ENCODE measurements around the gene GMPPA. TPM values are rescaled to one million over a fixed set of nuclear protein-coding genes. Genes with fewer than 3 reads are reported as not detected.

Gene GMPPA
- total RNA-seq, 1 experiment from 2014 or later = 78.1 TPM

DNA sequence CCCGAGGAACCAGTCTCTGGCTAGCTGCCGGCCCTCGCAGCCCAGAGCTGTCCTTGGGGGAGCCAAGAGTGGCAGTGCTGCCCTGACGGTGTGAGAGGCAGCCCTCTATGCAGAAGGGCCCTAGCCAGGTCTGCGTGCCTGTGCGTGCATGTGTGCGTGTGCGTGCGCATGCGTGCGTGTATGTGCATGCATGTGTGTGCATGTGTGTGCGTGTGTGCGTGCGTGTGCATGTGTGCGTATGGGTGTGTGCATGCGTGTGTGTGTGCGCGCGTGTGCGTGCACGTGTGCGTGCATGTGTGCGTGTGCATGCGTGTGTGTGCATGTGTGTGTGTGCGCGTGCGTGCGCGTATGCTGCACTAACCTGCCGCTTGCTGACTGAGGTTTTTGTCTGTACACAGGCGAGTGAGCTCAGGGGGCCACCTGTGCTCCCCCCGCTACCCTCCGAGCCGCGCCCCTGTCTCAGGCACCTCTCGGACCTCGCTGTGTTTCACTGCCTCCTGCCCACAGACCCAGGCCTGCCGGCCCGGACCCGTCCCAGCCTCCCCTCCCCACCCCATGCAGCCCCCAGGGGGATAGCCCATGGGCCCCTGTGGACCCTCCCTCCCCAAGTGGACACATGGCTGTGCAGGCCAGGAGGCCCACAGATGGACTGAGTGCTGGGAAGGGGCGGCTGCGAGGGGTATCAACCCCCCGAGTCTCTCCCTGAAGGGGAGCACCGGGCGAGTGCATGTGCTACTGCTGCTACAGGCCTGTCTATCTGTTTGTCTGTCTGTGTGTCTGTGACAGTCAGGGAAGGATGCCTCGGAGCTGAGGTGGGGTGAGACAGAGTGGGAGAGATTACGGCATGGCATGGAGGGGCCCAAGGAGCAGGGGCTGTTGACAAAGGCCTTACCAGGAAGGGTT lies 32.8 kb upstream of the GMPPA start:
- intact Hi-C loops (cut with micrococcal nuclease) = no loop called here
- H3K4me2 ChIP-seq (ENCODE audit: low read length) = no peak overlapping the region
- H4K20me1 ChIP-seq (ENCODE audit: low read length) = no peaks in the 10 kb centered on the region
- BruUV-seq (replicated peaks) = no TSS peak
- POLR2A ChIA-PET (ENCODE audit: unreplicated experiment) = no interaction called here
- no peaks in the 10 kb centered on the region for H3K9me2 ChIP-seq (replicated peaks; ENCODE audit: low read length)
- TF ChIP-seq EZH2phosphoT487 (IDR thresholded peaks at IDR 0.05; ENCODE audit: borderline replicate concordance, low read length) = no peak
- TF ChIP-seq, protein P1, sequence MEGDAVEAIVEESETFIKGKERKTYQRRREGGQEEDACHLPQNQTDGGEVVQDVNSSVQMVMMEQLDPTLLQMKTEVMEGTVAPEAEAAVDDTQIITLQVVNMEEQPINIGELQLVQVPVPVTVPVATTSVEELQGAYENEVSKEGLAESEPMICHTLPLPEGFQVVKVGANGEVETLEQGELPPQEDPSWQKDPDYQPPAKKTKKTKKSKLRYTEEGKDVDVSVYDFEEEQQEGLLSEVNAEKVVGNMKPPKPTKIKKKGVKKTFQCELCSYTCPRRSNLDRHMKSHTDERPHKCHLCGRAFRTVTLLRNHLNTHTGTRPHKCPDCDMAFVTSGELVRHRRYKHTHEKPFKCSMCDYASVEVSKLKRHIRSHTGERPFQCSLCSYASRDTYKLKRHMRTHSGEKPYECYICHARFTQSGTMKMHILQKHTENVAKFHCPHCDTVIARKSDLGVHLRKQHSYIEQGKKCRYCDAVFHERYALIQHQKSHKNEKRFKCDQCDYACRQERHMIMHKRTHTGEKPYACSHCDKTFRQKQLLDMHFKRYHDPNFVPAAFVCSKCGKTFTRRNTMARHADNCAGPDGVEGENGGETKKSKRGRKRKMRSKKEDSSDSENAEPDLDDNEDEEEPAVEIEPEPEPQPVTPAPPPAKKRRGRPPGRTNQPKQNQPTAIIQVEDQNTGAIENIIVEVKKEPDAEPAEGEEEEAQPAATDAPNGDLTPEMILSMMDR (conservative IDR thresholded peaks at IDR 0.05; ENCODE audit: low read depth, low read length) = no peak
- no peak for TF ChIP-seq EZH2 (IDR thresholded peaks at IDR 0.05; ENCODE audit: low read length, unreplicated experiment)
- H2AFZ ChIP-seq (ENCODE audit: low read length) = no peak overlapping the region
- H3K27ac ChIP-seq (ENCODE audit: low read length) = no peak overlapping the region
- ATAC-seq (no peak), DNase-seq (no peak)
- H3F3A ChIP-seq (ENCODE audit: low read length, unreplicated experiment) = no peaks in the 10 kb centered on the region
- CTCF ChIA-PET = interaction anchor here (0.6 kb wide), 1 partner anchor 35 kb away, joined by 3 read pairs; no protein-coding TSS in a partner anchor
- H3K4me1 ChIP-seq (ENCODE audit: insufficient read depth, low read length) = peaks cover 15% of the 10 kb centered on the region; the same call in 1 of the 2 replicates
- H3K27me3 ChIP-seq (ENCODE audit: low read length) = no peaks in the 10 kb centered on the region
- H3K79me2 ChIP-seq (ENCODE audit: low read length) = no peaks in the 10 kb centered on the region
- H3K9me3 ChIP-seq (ENCODE audit: low read length) = no peaks in the 10 kb centered on the region
- H3K9ac ChIP-seq (ENCODE audit: low read length) = no peak overlapping the region
- no peak overlapping the region for H3K4me3 ChIP-seq (ENCODE audit: low read length)
- H3K36me3 ChIP-seq (ENCODE audit: low read depth, low read length) = peaks cover 3% of the 10 kb centered on the region; the same call in 1 of the 2 replicates

GRCh38 chr2:219466816-219467735 lies 31.6 kb upstream of the GMPPA start:
- H2AFZ ChIP-seq (ENCODE audit: low read length) = no peak overlapping the region
- peaks cover 3% of the 10 kb centered on the region; the same call in 1 of the 2 replicates for H3K36me3 ChIP-seq (ENCODE audit: low read depth, low read length)
- no peaks in the 10 kb centered on the region for H3K9me2 ChIP-seq (replicated peaks; ENCODE audit: low read length)
- ChIA-PET POLR2A (ENCODE audit: unreplicated experiment) (interaction anchor here (0.6 kb wide), 2 partner anchors 43 to 58 kb away, joined by 3 to 4 read pairs; no protein-coding TSS in a partner anchor), CTCF (no interaction called here)
- H3K4me2 ChIP-seq (ENCODE audit: low read length) = no peak overlapping the region
- no peaks in the 10 kb centered on the region for H4K20me1 ChIP-seq (ENCODE audit: low read length)
- no peaks in the 10 kb centered on the region for H3K9me3 ChIP-seq (ENCODE audit: low read length)
- TF ChIP-seq EZH2 (IDR thresholded peaks at IDR 0.05; ENCODE audit: low read length, unreplicated experiment) (no peak), EZH2phosphoT487 (IDR thresholded peaks at IDR 0.05; ENCODE audit: borderline replicate concordance, low read length) (no peak)
- TF ChIP-seq, protein P1 (conservative IDR thresholded peaks at IDR 0.05; ENCODE audit: low read depth, low read length) = no peak
- intact Hi-C loops (cut with micrococcal nuclease) = no loop called here
- no peaks in the 10 kb centered on the region for H3K27me3 ChIP-seq (ENCODE audit: low read length)
- H3K9ac ChIP-seq (ENCODE audit: low read length) = no peak overlapping the region
- ATAC-seq (no peak), DNase-seq (no peak)
- H3F3A ChIP-seq (ENCODE audit: low read length, unreplicated experiment) = no peaks in the 10 kb centered on the region
- BruUV-seq (replicated peaks) = no TSS peak
- H3K27ac ChIP-seq (ENCODE audit: low read length) = no peak overlapping the region
- H3K4me1 ChIP-seq (ENCODE audit: insufficient read depth, low read length) = peaks cover 15% of the 10 kb centered on the region; the same call in 1 of the 2 replicates
- no peak overlapping the region for H3K4me3 ChIP-seq (ENCODE audit: low read length)
- no peaks in the 10 kb centered on the region for H3K79me2 ChIP-seq (ENCODE audit: low read length)

Measured in PC-3 (cell line).